Left renal pelvis (tissue), 4 donors: Measurements from ENCODE around the gene RHOBTB3. TPM values are rescaled to one million over a fixed set of nuclear protein-coding genes. Genes with fewer than 3 reads are reported as not detected.

Source experiments
- DNase-seq, 4 donors: peaks; one replicate each; pipeline ENCODE4 v3.0.0-alpha.2; 2013; ENCODE audit warnings: low read depth in 4 of 4, low spot score in 3 of 4
- polyA plus RNA-seq, 4 donors: library from polyadenylated mRNA; unstranded; fragments of 120-200 nt; gene quantifications; one replicate each; pipeline ENCODE4 v1.2.1, GENCODE V29; 2013; ENCODE audit not compliant: insufficient read length in 4 of 4

The RHOBTB3 gene
- polyA plus RNA-seq, 4 donors: 62.0 to 88.7 (median 81.6) TPM

DNA sequence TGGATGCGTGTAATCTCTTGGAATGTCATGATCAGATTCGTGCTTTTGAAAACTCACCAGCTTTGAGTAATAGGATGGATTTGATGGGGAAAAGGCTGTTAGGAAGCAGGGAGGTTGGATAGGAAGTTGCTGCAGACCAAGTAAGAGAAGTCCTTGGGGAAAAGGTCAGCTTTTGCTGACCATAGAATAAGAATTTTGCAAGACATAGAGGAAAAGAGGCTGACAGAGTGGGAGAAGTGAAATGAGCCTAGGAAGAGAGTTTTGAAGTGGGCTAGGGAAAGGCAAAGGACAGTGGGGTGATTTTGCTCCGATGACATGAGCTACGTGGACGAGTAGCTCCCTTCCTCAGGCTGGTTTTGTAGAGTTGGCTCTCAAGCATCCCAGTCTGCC lies 31.5 kb downstream of the RHOBTB3 start:
- DNase-seq: no peak

DNA sequence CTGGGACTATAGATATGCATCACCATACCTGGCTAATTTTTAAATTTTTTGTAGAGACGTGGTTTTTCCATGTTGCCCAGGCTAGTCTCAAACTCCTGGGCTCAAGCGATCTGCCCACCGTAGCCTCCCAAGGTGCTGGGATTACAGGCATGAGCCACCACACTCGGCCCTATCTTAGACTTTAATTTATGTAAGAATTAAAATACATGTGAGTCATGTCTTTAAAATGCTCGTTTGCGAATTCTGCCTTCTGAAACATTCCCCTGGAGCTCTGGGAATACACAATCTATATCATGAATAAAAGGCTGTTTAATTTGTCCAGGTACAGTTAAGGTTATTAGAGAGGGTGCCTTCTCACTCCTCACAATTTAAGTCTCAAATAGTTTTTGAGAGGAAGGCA lies 32.8 kb downstream of the RHOBTB3 start:
- DNase-seq: no peak

DNA sequence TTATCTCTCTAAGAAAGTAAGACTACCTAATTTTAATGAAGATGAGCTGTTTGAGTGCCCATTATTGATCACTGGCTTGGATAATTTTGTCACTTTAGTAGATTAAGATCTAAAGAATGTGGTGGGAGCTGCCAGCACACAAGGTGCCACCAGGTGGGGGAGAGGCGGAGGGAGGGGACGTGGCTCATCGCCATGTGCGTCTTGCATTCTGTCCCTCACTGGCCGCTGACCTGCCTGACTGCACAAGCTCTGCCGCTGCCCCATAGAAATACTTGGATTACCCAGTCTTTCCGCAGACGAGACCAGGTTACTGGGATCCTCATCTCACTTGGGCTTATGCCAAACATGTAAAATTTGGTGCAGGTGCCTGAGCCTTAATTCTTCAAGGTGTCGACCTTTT lies 37.6 kb downstream of the RHOBTB3 start:
- DNase-seq: no peak

DNA sequence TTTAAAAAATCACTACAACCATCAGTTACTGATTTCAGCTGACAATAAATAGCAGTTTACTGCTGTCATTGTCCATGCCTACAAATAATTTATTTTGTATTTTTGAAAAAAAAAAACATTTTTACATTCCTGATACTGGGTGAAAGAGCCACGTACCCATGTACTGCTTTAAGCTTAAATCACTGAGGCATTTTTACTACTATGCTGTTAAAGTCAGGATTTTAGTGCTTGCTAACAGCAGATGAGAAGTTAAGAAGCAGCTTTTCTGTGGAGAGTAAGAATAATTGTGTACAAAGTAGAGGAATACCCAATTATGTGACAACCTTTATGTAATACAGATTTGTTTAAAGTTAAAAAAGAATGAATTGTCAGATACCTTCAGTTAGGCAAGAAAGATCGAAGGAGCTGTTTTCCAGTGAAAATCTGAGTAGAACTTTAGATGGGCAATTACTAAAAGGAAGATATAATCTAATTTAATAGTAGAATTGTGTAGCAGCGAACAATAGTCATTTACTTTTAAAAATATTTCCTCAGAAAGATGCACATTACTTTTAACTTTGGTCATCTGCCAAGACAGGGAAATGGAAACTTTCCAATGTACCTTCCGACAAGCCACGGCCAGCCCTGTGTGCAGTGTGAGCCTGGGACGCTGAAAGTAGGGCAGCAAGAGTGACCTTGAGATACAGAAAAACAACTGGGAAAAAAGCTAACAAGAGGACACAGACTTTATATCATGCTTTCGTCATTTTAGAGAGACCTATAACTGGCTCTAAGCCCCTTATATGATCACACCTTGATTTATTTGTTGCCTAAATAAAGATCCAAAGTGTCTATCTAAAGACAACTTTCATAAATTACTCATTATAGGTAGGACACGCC lies 39.9 kb downstream of the RHOBTB3 start:
- DNase-seq: no peak

DNA sequence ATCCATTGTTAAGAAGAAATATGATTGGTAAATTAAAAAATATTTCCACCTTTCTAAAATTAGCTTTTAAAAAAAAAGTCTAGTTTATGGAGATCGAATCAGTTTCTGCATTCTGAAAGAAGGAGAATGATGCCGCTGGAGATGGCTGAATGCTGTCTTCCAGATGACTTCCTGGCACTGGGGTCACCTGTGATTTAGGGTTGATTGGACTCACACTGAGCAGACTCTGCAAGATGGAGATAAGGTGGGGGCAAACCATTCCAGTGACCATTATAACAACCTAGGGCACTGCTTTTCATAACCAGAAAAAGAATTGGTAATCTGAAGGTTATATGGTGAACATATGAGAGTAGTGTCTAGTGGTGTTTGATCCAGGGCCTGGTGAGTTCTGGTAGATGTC lies 40.8 kb downstream of the RHOBTB3 start:
- no peak for DNase-seq

DNA sequence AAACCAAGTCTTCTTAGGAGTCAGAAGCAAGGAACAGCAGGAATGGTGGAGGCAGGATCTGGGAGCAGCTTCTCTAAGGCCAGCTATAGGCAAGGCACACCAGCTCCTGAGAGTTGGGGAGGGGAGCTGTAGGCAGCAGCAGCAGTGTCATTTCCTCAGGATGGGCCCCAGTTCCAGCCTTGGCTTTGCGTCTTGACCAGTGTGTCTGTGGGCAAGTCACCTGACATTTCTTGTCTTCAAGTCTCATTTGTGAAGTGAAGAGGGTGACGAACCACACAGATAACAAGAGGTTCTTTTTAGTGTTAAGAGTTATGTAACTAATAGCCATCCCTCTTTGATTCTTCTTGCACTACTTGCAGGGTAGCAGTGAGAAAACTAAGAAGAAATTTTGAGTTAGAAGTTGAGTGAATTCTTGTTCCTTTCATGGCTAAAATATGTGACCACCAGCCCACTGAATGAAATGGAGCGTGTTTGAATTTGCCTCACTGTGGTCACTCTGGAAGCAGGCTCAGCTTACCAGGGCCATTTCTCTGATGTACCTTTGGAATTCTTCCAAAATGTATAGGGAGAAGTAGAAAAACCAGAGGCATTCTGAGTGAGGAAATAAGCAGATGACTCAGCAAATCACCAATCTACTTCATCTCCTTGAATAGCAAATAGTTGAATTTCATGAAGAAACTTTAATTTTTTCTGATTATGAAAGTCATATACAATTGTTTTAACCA lies 42.4 kb downstream of the RHOBTB3 start:
- DNase-seq: no peak

DNA sequence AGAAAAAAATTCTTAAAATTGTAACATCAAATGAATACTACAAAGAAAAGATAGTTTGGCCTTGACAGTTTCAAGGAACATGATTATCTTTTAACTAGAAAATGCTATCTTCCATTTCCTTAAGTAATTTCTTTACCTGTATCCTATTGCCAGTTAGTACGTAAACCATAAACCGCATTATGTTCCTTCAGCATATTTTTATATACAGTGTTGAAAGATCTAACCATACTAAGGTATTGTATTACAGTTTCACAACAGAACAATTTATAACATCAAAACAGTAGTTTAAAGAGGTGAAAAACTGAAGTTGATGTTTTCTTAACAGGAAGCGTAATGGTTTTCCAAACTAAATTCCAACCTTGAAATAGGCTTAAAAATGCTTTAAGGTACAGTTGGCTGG lies 46.3 kb downstream of the RHOBTB3 start:
- no peak for DNase-seq

DNA sequence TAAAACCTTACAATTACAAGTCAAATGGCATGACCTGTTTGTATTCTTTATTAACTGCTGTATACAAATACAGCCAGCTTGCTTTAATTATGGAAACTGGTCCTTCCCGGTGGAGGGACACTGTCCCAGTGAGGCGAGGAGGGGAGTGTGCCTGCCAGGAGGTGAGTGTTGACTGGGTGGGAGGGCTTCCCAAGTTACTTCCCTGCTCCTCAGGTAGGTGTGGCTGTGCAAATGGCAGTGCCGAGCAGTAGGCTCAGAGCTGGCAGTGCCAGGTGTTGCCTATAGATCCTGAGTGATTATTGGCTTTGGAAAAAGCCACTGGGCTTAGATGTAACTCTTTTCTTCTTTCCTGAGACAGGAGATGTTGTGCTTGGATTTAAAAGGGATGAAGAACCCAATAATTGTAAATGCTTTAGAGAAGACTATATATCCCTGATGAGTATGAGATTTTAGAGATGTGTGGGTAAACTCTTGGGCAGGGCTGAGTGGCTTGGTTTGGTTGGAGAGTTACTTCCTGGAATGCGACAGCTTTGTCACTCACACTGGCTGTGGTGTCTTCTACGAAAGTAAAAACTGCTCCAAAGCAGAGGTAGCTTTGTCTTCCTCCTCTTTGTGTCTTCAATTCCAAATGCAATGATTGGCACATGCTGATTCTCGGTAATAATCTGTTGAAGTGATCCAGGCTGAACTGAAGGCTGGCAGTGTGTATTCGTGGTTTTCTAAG lies 47.7 kb downstream of the RHOBTB3 start:
- no peak for DNase-seq

DNA sequence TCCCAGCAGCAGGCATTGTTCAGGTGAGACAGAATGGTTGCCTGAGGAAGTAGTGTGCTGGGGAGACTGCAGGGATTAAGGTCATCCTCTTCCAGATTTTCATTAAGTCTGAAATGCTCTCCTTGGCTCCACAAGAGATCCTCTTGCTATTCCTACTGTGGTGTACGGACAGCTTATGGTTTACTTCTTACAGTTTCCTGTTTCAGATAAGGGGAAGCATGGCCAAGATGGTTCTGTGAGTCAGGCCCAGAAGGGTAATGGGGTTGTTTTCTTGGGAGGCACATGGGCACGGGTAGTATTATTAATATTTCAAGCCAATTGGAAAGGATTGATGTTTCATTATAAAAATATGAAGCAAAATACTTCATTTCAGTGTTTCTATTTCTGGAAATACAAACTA lies 48.5 kb downstream of the RHOBTB3 start:
- no peak for DNase-seq

DNA sequence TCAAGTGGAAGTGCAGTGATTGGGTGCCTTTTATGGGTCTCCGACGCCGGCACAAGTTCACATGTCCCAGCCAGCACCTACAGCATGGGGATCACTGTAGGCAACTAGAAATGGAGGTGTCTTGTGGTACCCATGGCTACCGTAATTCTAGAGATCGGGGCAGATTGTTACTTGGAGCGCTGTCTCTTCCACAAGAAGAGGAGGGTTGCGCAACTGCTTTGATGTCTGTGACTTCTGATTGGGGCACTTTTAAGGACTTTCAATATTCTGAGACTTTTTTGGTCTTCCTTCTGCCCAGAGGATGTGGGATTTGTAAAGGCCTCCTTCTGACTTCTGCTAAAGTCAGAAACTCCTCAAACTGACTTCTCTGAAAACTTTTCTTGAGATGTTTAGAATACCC lies 49.5 kb downstream of the RHOBTB3 start:
- no peak for DNase-seq

DNA sequence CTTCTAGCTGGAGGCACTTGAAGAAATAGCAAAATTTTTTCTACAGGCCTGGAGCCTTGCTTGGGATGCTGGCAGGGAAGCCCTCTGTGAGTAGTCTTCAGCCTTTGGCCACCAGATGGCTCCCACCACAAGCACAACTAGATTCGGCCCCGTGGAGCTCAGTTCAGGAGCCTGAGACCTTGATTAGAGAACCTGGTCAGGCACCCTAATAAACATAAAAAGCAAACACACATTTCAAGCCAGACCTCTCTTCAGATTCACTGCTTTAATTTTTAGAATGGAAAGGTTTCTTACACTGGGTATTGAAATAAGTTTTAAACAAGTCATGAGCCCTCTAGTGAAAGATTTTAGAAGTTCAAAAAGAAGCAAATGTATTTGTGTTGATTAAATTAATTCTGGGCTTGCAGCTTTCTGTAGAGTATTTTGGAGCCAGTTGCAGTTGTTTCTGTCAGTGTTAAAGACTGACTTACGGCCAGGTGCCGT lies 50.0 kb downstream of the RHOBTB3 start:
- peak in 3 of 4 donors; percentile 44 to 56 (median 46) for DNase-seq

DNA sequence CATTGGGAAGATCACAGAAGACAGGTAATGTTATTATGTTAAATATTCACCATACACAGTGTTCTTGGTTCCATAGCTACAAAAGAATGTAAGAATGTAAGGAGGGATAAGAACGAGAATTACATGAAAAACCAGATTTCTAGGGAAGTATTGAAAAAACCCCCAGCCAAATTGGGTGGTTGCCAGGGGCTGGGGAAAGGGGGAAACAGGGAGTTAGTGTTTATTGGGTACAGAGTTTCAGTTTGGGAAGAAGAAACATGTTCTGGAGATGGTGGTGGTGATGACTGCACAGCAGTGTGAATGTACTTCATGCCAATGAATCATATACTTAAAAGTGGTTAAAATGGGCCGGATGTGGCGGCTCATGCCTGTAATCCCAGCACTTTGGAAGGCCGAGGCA lies 51.0 kb downstream of the RHOBTB3 start:
- no peak for DNase-seq

DNA sequence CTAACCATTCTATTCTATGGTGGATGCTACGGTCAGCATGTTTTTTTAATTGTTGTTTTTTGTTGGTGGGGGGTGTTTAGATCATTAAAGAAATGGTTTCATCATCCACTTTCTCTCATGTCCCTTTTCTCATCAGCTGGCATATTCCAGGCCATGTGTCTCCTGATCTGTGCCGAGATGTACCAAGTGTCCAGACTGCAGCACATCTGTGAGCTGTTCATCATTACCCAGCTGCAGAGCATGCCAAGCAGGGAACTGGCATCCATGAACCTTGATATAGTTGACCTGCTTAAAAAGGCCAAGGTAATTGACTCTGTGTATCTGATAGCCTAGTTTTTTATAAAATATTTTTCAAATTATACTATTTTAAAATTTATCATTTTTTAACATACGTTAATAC lies 52.5 kb downstream of the RHOBTB3 start:
- no peak for DNase-seq

DNA sequence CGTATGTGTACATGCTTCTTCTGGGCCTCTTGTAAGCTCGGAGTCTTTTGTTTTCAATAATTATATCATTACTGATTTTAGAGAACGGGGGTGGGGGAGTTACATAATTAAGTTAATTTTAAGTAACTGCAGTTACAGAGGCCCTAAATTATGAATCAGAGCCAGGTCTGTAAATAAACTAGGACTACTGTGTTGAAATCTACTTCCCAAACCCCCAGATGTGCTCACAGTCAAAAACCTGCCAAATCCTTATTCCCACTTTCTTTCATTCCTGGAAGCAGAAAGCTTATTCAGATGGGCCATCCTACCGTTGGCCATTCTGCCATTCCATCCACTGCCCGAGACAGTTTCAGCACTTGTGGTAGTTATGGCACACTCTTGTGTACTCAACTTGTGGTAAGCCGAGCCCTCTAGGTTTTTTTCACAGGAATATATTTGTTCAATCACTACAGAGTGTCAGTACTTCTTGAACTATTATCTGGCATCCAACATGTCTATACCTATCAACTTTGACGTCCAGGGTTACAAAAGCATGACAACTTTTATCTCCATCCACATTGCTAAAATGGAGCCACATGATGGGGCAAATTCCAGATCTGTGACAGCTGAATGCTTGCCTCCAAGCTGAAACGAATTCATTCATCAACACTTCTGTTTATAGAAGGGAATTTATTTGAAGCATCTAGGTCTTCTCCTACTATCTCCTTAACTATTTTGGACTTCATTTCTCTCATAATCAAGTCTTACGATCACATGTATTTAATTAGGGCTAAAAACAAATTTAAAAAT lies 53.6 kb downstream of the RHOBTB3 start:
- DNase-seq: no peak

DNA sequence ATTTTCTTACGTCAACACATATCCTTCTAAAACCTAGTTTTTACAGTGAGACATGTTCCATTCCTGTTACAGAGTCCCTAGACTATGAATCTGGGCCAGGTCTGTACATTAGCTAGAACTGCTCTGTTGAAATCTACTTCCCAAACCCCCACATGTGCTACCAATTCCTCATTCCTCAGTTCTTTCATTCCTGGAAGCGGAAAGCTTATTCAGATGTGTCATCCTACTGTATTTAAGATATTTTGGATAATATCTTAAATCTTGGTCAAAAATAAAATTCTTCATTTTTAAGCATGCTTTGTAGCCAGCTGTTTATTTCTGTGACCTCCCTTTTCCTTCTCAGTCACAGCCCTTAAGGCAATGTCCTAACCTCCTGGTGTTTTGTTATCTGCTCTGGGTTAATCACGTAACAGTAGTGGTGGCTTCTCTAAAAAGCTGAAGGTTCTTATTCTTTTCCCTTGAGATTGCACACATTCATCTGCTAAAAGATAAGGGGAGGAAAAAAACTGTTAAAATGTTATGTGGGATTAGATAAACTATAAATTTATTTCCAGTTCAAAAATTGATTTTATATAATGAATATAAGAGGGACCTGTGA lies 55.8 kb downstream of the RHOBTB3 start:
- no peak for DNase-seq

DNA sequence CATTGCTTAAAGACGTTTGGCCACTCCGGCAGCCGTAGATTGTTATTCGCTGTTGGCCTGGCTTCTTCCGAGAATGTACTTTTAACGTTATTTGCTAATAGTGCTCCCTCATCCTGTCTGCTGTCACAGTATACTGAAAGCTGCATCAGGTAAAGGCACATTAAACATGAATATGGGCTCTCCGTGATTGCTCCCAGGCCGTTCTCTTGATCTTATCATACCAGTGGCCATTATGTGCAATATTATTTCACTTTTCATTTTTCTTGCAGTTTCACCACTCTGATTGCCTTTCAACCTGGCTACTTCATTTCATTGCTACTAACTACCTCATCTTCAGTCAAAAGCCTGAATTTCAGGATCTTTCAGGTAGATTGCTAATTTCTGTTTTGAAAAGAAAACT lies 57.4 kb downstream of the RHOBTB3 start:
- no peak for DNase-seq

DNA sequence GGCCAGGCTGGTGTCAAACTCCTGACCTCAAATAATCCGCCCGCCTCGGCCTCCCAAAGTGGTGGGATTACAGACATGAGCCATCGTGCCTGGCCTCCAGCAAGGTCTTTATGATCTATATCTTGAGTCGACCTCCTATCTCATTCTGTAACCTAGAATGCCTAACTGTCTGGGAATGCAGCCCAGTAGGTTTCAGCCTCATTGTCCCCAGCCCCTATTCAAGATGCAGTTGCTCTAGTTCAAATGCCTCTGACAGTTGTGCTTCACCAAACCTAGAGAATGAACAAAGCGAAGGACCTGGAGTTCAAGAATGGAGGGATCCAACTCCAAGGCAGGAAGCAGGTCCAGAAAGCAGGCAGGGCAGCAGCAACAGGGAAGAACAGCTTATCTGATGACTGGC lies 60.6 kb downstream of the RHOBTB3 start:
- no peak for DNase-seq

DNA sequence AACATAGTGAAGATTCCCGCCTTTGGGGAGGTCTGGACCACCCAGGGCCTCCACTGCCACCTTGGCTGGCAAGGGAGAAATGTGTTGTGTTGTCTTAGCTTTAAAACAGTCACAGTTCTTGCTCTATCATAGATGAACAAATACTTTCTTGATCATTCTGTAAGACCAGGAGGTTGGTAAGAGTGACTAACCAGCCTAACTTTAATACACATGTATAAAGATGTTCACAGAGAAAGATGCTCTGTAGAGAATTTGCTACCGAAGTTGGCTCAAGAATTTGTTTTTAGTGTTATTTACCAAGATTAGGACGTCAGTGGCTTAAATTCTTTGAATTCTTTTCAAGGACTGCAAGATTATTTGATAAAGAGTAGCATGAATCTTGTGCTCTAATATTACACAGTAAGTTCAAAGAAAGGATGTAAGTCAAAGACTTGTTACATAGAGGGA lies 63.0 kb downstream of the RHOBTB3 start:
- no peak for DNase-seq

DNA sequence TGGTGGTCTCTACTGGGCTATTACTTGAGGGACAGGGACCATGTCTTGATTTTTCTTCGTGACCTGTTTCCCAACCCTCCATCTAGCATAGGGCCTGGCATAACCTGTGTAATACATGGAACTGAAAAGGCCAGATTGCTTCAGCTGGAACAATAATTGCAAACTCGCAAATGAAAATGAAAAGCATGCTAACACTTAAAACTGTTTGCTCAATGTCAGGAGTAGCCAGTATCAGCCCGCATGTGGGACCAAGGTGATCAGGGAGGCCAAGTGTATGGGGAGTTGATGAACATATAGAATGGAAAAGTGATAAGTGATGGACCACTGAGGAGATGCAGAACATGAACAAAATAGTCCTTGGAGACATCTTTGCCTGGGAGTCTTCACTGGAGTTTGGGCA lies 66.2 kb downstream of the RHOBTB3 start:
- DNase-seq: no peak

DNA sequence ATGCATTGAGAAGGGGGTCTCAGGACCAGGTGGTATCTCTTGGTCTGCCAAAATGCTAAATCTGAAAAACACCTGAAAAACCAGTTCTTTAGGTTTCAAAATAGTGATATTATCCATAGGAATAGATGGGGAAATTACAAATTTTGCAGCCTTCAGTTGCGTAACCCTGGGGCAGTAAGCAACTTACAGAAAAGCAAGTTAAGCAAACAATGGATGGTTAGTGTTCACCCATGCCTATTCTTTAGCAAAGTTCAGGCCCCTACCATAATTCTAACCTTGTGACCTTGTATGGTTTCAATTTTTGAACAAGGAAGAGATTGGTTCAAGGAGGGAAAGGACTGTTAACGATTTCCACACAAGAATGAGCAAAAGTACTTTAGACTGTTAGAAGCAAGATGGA lies 66.9 kb downstream of the RHOBTB3 start:
- no peak for DNase-seq
